SJSA1 (cell line): ENCODE measurements around the gene RBMS3. TPM values are rescaled to one million over a fixed set of nuclear protein-coding genes. Genes with fewer than 3 reads are reported as not detected.
A peak's percentile ranks its signal among the peaks of the same experiment; 100 is the strongest.
"Not testable (repeated sequence)": the region's sequence is repeated elsewhere in the genome, so short reads cannot be mapped to it uniquely, and the experiment has no call there.

Source experiments
- DNase-seq, 2 experiments: peaks; one replicate each; pipeline ENCODE4 v3.0.0-alpha.2; 2015 to 2020; ENCODE audit warnings: low spot score in 2 of 2, low read depth in 1 of 2
- H3K27ac ChIP-seq: fragments of 250-450 bp; sonication (Bioruptor Pico); 2 replicates; pipeline ENCODE4 v1.5.1; 2020; ENCODE audit warnings: mild to moderate bottlenecking, moderate library complexity
- H3K27me3 ChIP-seq: fragments of 250-450 bp; sonication (Bioruptor Pico); replicated peaks from 2 replicates; pipeline ENCODE4 v1.5.1; 2020; ENCODE audit warnings: mild to moderate bottlenecking, moderate library complexity
- H3K36me3 ChIP-seq: fragments of 250-450 bp; sonication (Bioruptor Pico); 2 replicates; pipeline ENCODE4 v1.5.1; 2020; ENCODE audit warnings: mild to moderate bottlenecking
- H3K4me1 ChIP-seq: fragments of 250-450 bp; sonication (Bioruptor Pico); replicated peaks from 2 replicates; pipeline ENCODE4 v1.6.1; 2021; ENCODE audit warnings: mild to moderate bottlenecking
- H3K4me3 ChIP-seq: fragments of 250-450 bp; sonication (Bioruptor Pico); 2 replicates; pipeline ENCODE4 v1.5.1; 2020; ENCODE audit warnings: mild to moderate bottlenecking
- H3K9me3 ChIP-seq: fragments of 250-450 bp; sonication (Bioruptor Pico); replicated peaks from 2 replicates; pipeline ENCODE4 v1.5.1; 2020; ENCODE audit warnings: mild to moderate bottlenecking
- total RNA-seq: library from RNA; depleted of rRNA; stranded (reverse); fragments of >200 nt; shearing (Covaris generic); gene quantifications from 2 replicates; pipeline ENCODE4 v1.2.3, GENCODE V29; 2014

RBMS3 gene
- total RNA-seq, 1 experiment from 2014 or later = 31.7 TPM

GRCh38 chr3:29374226-29374625 is 93.4 kb downstream of the RBMS3 start:
- Histone ChIP-seq H3K4me3 (no peak overlapping the region), H3K27me3 (no peaks in the 10 kb centered on the region), H3K27ac (no peak overlapping the region), H3K9me3 (no peaks in the 10 kb centered on the region), H3K36me3 (peaks cover 8% of the 10 kb centered on the region; the same call in 1 of the 2 replicates), H3K4me1 (no peaks in the 10 kb centered on the region)
- no peak for DNase-seq

- Histone ChIP-seq H3K4me3 (no peak overlapping the region), H3K4me1 (peaks cover 7% of the 10 kb centered on the region; the same call in 1 of the 2 replicates), H3K27ac (no peak overlapping the region), H3K9me3 (no peaks in the 10 kb centered on the region), H3K36me3 (peaks cover 11% of the 10 kb centered on the region; the same call in 1 of the 2 replicates), H3K27me3 (no peaks in the 10 kb centered on the region)
- DNase-seq = no peak
Observed at GRCh38 chr3:29379097-29379496, 98.2 kb downstream of the RBMS3 start.

DNA sequence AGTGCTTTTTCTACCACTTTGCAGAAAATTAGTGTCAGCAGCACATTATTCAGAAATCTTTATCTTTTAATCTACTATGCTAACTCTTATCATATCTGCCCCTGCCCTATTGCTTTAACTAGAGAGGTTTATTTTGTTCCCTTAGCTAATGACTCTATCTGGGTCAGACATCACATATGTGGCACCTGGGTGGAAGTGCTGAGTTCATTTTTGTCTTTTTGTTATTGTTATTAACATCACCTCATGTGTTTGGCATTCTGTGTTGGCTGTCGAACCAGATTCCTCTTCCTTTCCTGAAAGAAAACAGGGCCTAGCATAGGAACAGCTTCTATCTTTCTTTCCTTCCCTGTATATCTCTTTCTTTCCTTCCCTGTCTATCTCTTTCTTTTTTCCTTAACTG is 100.7 kb downstream of the RBMS3 start:
- H3K36me3 ChIP-seq = peaks cover 11% of the 10 kb centered on the region
- no peaks in the 10 kb centered on the region for H3K27me3 ChIP-seq
- no peak for DNase-seq
- no peak overlapping the region for H3K4me3 ChIP-seq
- H3K4me1 ChIP-seq = peaks cover 16% of the 10 kb centered on the region
- no peaks in the 10 kb centered on the region for H3K9me3 ChIP-seq
- no peak overlapping the region for H3K27ac ChIP-seq

DNA sequence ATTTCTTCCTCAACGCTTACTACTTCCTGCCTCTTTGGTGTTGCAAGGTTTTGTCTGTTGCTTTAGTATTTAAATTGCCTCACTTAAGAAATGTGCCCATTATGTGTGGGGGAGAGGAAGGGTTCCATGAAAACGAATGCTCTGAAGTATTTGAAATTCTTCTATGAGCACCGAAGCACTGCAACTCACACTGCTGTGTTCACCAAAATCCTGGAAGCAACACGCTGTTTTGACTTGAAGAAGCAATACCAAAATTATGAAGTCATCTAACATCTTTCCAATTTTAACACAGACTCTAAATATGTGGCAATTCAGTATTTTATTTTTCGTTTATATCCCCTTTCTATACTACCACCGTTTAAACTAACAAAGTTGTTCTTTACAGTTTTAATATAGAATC is 101.5 kb downstream of the RBMS3 start:
- Histone ChIP-seq H3K9me3 (no peaks in the 10 kb centered on the region), H3K36me3 (peaks cover 15% of the 10 kb centered on the region), H3K4me1 (peaks cover 16% of the 10 kb centered on the region), H3K27me3 (no peaks in the 10 kb centered on the region), H3K27ac (no peak overlapping the region), H3K4me3 (no peak overlapping the region)
- no peak for DNase-seq

GRCh38 chr3:29382845-29383244 is 102.0 kb downstream of the RBMS3 start:
- Histone ChIP-seq H3K27ac (no peak overlapping the region), H3K4me1 (peaks cover 16% of the 10 kb centered on the region), H3K27me3 (no peaks in the 10 kb centered on the region), H3K9me3 (no peaks in the 10 kb centered on the region), H3K36me3 (peaks cover 15% of the 10 kb centered on the region), H3K4me3 (no peak overlapping the region)
- no peak for DNase-seq

- no peak overlapping the region for H3K27ac ChIP-seq
- peak in 1 of 2 experiments; percentile 19 for DNase-seq
- peaks cover 19% of the 10 kb centered on the region for H3K36me3 ChIP-seq
- no peak overlapping the region for H3K4me3 ChIP-seq
- H3K4me1 ChIP-seq = peaks cover 16% of the 10 kb centered on the region
- H3K27me3 ChIP-seq = no peaks in the 10 kb centered on the region
- no peaks in the 10 kb centered on the region for H3K9me3 ChIP-seq
Observed at GRCh38 chr3:29384640-29385039, 103.8 kb downstream of the RBMS3 start.

- H3K36me3 ChIP-seq = peaks cover 20% of the 10 kb centered on the region
- peaks cover 16% of the 10 kb centered on the region for H3K4me1 ChIP-seq
- no peaks in the 10 kb centered on the region for H3K9me3 ChIP-seq
- H3K27me3 ChIP-seq = no peaks in the 10 kb centered on the region
- DNase-seq = no peak
- no peak overlapping the region for H3K27ac ChIP-seq
- H3K4me3 ChIP-seq = no peak overlapping the region
Observed at GRCh38 chr3:29385046-29385830, 104.4 kb downstream of the RBMS3 start.

DNA sequence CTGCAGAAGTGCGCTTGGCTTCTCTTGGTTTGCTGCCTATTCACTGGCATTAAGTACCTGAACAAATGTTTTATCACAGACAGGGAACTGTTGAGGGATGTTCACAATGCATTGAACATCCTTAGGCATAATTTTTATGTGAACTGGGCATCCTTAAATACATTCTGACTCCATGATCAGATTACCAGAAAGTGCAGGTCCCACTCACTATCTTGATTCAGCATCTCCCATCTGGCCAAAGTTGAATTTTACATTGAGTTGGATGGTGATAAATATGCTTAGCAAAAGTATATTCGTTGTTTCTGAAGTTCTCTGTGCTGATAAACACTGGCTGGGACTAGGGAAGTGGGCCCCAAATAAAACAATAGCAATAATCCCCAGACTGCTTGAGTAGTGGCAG is 108.5 kb downstream of the RBMS3 start:
- no peak for DNase-seq
- Histone ChIP-seq H3K4me1 (peaks cover 10% of the 10 kb centered on the region), H3K27ac (no peak overlapping the region)

DNA sequence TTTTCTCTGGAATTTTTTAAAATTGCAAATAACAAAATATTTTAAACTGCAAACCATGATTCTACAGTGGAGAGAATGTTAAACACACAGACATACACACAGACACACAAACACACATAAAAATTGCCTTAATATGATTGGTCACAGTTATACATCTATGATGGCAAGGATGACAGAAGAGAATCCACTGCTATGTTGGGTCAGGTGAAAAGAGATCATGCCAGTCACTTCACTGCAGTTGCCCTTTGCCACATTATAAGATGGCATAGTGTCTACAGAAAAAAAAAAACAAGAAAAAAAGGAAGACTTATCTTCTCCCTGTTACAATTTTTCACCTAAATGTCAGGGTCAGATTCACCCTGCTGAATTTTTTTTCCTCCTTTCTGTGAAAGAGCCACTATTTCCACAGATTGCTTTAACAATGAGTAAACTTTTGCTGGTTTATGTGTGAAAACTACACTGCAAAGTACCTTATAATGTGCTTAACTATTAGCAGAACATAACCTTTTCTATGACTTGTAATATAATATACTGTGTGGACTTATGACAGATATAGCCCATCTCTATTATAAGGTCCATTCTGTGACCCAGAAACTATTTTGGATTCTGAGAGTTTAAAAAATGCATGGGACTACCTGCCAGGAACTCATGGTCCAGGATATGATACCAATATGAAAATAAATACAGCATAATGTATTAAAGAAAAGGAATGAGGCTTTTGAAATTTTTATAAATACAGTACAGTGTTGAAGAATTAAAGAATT is 111.9 kb downstream of the RBMS3 start:
- Histone ChIP-seq H3K9me3 (no peaks in the 10 kb centered on the region), H3K27ac (no peak overlapping the region), H3K27me3 (no peaks in the 10 kb centered on the region), H3K4me1 (0 out of 2 replicates have a peak, but pooled peaks cover 3% of the 10 kb centered on the region), H3K36me3 (0 out of 2 replicates have a peak, but pooled peaks cover 5% of the 10 kb centered on the region), H3K4me3 (no peak overlapping the region)
- DNase-seq = no peak

More for the DNA sequence above, 108.5 kb downstream of the RBMS3 start:
- H3K9me3 ChIP-seq = no peaks in the 10 kb centered on the region
- H3K4me3 ChIP-seq = no peak overlapping the region
- peaks cover 17% of the 10 kb centered on the region; the same call in 1 of the 2 replicates for H3K36me3 ChIP-seq
- H3K27me3 ChIP-seq = no peaks in the 10 kb centered on the region

DNA sequence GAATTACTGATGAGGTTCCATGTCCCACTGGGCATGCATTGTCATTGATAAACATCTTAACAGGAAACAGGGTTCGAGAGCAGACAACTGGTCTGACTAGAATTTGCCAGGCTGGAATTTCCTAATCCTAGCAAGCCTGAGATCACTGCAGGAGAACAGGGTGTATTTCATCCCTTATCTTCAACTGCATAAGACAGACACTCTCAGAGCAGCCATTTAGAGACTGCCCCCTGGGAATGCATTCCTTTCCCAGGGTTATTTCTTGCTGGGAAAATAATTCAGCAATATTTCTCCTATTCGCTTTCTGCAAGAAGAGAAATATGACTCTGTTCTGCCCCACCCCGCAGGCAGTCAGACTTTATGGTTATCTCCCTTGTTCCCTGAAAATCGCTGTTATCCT is 113.1 kb downstream of the RBMS3 start:
- H3K4me1 ChIP-seq = not testable (repeated sequence)

DNA sequence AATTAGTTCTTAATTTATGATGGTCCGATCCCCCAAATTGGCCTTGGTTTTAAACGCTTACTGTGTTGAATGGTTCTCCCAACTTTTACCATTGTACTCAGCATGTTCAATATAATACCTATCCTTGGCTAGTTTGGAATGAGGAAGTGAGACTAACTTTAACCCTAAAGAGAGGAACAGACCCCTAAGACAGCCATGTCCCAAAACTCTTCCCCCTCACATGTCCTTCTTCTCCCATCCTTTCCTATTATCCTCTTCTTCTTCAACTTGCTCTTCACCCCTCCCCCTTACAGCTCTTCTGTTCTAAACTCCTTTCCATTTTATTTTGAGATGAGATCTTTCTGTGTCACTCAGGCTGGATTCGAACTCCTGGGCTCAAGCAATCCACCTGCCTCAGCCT is 116.5 kb downstream of the RBMS3 start:
- Histone ChIP-seq H3K27ac (no peak overlapping the region), H3K9me3 (no peaks in the 10 kb centered on the region), H3K27me3 (no peaks in the 10 kb centered on the region), H3K4me1 (0 out of 2 replicates have a peak, but pooled peaks cover 3% of the 10 kb centered on the region), H3K36me3 (no peaks in the 10 kb centered on the region), H3K4me3 (no peak overlapping the region)
- no peak for DNase-seq

More for the DNA sequence above, 113.1 kb downstream of the RBMS3 start:
- H3K4me3 ChIP-seq, DNase-seq, H3K27me3 ChIP-seq, H3K9me3 ChIP-seq, H3K36me3 ChIP-seq, H3K27ac ChIP-seq: not testable (repeated sequence)

GRCh38 chr3:29398787-29399186 is 117.9 kb downstream of the RBMS3 start:
- Histone ChIP-seq H3K27ac (no peak overlapping the region), H3K36me3 (no peaks in the 10 kb centered on the region), H3K27me3 (no peaks in the 10 kb centered on the region), H3K4me1 (0 out of 2 replicates have a peak, but pooled peaks cover 3% of the 10 kb centered on the region), H3K4me3 (no peak overlapping the region), H3K9me3 (no peaks in the 10 kb centered on the region)
- DNase-seq = no peak

DNA sequence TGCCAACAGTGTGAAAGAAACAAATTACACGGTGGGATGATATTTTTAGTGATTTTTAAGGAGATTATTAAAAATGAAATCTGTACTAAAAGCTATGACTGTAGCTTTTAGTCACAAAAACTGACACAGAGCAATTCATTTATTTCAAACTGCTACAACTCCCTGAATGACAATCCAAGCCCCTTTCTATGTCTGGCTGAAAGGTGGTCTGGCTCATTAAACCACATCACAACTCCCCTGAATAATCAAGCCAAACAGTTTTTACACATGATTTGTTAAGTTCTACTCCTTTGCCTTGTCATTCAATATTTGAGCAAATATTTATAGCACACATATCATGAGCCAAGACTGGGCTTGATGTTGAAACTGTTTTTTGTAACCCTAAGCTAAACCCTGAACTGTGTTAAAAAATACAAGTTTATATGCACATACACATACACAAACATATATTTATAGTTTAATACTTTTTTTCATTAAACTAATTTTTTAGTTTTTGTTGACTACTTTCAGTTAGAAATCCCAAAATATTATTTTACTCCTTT is 125.5 kb downstream of the RBMS3 start:
- Histone ChIP-seq H3K27me3 (no peaks in the 10 kb centered on the region), H3K4me1 (peaks cover 43% of the 10 kb centered on the region), H3K4me3 (no peak overlapping the region), H3K27ac (no peak overlapping the region), H3K9me3 (no peaks in the 10 kb centered on the region), H3K36me3 (peaks cover 1% of the 10 kb centered on the region; the same call in 1 of the 2 replicates)
- DNase-seq = no peak

DNA sequence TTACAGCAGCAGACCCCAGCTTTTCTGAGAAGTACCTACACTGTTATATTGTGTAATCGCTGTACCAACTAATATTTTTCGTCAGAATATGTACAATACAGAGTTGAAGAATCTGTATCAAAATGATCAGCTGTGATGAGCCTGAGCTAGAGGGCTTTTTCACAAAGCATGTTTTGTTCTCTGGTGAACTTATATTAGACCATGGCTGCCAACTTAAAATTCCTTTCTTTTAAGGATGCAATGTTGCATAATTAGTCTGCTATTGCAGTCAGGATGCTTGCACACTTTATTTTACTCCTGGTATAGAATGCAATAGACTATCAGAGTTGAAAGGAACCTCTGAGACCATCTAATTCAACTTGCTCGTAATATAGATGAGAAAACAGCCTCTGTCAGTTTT is 127.8 kb downstream of the RBMS3 start:
- H3K4me3 ChIP-seq = no peak overlapping the region
- no peak for DNase-seq
- no peaks in the 10 kb centered on the region for H3K27me3 ChIP-seq
- H3K27ac ChIP-seq = no peak overlapping the region
- H3K9me3 ChIP-seq = no peaks in the 10 kb centered on the region
- peaks cover 3% of the 10 kb centered on the region; the same call in 1 of the 2 replicates for H3K36me3 ChIP-seq
- H3K4me1 ChIP-seq = peaks cover 50% of the 10 kb centered on the region
